Astrocyte of the spinal cord (primary cell): ENCODE results near the gene GALNT13.
A peak's percentile ranks its signal among the peaks of the same experiment; 100 is the strongest.

Experiments used
- DNase-seq: peaks from one replicate; pipeline ENCODE4 v3.0.0; 2011; ENCODE audit warnings: low read depth, low spot score
- H3K4me3 ChIP-seq: 2 replicates; pipeline ENCODE4 v1.5.1; 2011; ENCODE audit warnings: low read depth, mild to moderate bottlenecking, low read length, moderate library complexity
- CTCF ChIP-seq: IDR thresholded peaks from 2 replicates; pipeline ENCODE4 v1.5.1; 2012; ENCODE audit warnings: low read depth, mild to moderate bottlenecking, low read length, inconsistent platforms
- in situ Hi-C: cut with HindIII; loops from 2 replicates; pipeline ENCODE4 v1.10.0; 2017; ENCODE audit warnings: low sequenced_read_pairs

GALNT13 gene

GRCh38 chr2:153866595-153866994, 5.1 kb upstream of the GALNT13 start:
- no peak overlapping the region for H3K4me3 ChIP-seq
- TF ChIP-seq CTCF: no peak
- in situ Hi-C loops: no loop called here
- DNase-seq: no peak

GRCh38 chr2:153870308-153870707, 1.4 kb upstream of the GALNT13 start:
- no peak overlapping the region for H3K4me3 ChIP-seq
- in situ Hi-C loops: no loop called here
- no peak for DNase-seq
- TF ChIP-seq CTCF: peak; percentile 14

DNA sequence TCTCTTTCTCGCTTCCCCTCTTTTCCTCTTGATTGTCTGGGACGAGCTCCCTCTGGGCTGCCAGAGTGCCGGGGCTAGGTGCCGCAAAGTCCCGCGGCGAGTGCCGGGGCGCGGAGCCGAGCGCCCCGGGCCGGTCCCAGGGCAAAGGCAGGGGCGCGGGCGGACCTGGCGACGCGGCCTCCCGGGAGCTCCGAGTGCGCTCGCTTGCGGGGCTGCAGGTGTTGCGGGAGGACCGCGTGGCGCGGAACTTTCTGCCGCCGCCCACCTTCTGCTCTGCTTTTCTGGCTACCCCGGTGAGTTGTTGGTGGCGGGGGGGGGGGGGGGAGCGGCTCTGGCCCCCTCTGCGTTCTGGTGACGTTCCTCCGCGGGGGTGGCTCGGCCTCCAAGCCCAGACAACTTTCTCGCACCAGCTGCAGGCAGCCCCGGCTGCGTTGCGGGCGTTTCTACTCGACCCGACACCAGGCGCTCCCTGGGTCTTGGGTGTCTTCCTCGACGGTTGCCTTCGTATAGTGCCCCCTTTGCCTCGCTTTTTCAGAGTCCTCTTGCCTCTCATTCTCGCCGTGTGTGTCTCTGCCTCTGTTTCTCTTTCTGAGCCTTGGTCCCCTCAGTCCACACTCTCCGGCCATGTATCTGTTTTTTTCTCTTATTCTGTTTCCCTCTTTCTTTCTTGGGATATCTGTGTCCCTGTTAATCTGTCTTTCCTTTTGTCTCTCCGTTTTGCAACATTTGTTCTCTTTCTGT, 759 bp downstream of the GALNT13 start:
- in situ Hi-C loops: no loop called here
- DNase-seq: no peak
- TF ChIP-seq CTCF: no peak
- peak overlapping the region; percentile 25 for H3K4me3 ChIP-seq

GRCh38 chr2:153873052-153874048, 1.6 kb downstream of the GALNT13 start:
- DNase-seq: no peak
- TF ChIP-seq CTCF: no peak
- no peak overlapping the region for H3K4me3 ChIP-seq
- in situ Hi-C loops: no loop called here

DNA sequence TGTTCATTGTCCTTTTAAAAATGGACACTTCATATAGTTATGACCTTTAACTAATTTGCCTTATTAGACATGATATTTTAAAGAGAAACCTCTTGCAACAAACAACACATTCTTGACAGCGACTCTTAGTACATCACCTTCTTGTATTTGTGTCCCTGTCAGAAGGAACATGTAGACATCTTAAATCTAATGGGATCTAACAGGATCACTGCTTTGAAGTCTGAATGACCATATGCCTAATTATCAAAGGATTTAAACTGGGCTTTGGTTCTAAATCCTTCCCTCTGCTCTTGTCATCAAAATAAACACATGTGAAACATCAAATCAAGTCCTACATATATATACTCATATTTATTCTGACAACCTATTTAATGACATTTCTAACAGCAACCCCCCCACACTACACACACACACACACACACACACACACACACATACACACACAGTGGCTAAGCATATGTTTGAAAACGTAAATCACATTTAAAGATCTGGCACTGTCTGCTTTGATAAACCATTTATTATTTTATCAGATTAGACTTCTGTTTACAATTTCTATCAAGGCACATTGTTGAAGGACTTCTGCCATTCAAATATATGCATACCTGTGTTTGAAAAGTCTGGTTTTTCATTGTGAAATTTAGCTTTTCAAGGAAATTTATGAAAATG, 4.2 kb downstream of the GALNT13 start:
- no peak for TF ChIP-seq CTCF
- DNase-seq: no peak
- no peak overlapping the region for H3K4me3 ChIP-seq
- in situ Hi-C loops: no loop called here

GRCh38 chr2:153880926-153881325, 9.2 kb downstream of the GALNT13 start:
- DNase-seq: no peak
- H3K4me3 ChIP-seq: no peak overlapping the region
- in situ Hi-C loops: no loop called here
- no peak for TF ChIP-seq CTCF
